Measurements from ENCODE around the gene AP1M2. TPM values are rescaled to one million over a fixed set of nuclear protein-coding genes. Genes with fewer than 3 reads are reported as not detected.

Gene AP1M2
- total RNA-seq, 1 experiment from 2014 or later = 127 TPM

DNA sequence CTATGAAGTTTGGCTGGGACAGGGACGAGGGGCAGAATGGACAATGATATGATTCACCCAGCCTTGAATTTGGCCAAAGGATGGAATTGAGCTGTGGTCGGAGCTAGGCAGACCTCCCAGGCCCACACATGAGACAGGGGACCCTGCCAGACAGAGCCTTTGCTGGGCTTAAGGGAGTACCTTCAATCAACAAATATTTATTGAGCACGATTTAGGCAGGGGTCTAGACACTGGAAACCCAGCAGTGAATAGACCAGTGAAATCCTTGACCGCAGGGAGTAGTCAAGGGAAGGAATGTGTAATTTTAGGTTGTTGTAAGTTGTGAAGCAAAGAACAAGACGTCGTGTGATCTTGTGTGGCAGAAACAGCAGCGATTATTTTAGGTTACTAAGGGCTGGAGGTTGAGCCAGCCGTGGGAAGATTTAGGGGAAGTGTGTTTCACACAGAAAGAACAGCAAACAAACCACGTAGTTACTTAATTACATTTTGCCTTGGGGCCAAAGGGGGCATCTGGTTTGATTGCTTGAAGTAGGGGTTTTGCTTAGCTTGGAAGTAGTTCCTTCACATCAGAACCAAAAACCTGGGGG lies 16.9 kb upstream of the AP1M2 start:
- 0 out of 2 replicates have a peak overlapping the region, but pooled peaks have one; percentile 6 for H3K27ac Mint-ChIP-seq
- DNase-seq (ENCODE audit: low spot score) (no peak), ATAC-seq (no peak)
- peaks cover 18% of the 10 kb centered on the region for H3K27me3 Mint-ChIP-seq (ENCODE audit: low read depth)
- POLR2A ChIA-PET = no interaction called here
- H3K9me3 Mint-ChIP-seq = peaks cover 6% of the 10 kb centered on the region
- H3K4me3 Mint-ChIP-seq = peak overlapping the region; percentile 84
- CTCF ChIA-PET = interaction anchor here (1.3 to 3.4 kb wide), 5 partner anchors 18 to 99 kb away, joined by 3 to 46 read pairs (median 4); no protein-coding TSS in a partner anchor
- peaks cover 12% of the 10 kb centered on the region for H3K4me1 Mint-ChIP-seq
- TF ChIP-seq ZNF121 (CRISPR knock-in tag; IDR thresholded peaks at IDR 0.05) = no peak
- TF ChIP-seq, protein P1, sequence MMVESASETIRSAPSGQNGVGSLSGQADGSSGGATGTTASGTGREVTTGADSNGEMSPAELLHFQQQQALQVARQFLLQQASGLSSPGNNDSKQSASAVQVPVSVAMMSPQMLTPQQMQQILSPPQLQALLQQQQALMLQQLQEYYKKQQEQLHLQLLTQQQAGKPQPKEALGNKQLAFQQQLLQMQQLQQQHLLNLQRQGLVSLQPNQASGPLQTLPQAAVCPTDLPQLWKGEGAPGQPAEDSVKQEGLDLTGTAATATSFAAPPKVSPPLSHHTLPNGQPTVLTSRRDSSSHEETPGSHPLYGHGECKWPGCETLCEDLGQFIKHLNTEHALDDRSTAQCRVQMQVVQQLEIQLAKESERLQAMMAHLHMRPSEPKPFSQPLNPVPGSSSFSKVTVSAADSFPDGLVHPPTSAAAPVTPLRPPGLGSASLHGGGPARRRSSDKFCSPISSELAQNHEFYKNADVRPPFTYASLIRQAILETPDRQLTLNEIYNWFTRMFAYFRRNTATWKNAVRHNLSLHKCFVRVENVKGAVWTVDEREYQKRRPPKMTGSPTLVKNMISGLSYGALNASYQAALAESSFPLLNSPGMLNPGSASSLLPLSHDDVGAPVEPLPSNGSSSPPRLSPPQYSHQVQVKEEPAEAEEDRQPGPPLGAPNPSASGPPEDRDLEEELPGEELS (CRISPR knock-in tag; IDR thresholded peaks at IDR 0.05) = no peak
- TF ChIP-seq MXD4 (CRISPR knock-in tag; IDR thresholded peaks at IDR 0.05; ENCODE audit: borderline replicate concordance) = no peak
- TF ChIP-seq NFATC4 (CRISPR knock-in tag; IDR thresholded peaks at IDR 0.05) = no peak
- TF ChIP-seq ATF1 (CRISPR knock-in tag; IDR thresholded peaks at IDR 0.05) = no peak
- TF ChIP-seq, protein P2, sequence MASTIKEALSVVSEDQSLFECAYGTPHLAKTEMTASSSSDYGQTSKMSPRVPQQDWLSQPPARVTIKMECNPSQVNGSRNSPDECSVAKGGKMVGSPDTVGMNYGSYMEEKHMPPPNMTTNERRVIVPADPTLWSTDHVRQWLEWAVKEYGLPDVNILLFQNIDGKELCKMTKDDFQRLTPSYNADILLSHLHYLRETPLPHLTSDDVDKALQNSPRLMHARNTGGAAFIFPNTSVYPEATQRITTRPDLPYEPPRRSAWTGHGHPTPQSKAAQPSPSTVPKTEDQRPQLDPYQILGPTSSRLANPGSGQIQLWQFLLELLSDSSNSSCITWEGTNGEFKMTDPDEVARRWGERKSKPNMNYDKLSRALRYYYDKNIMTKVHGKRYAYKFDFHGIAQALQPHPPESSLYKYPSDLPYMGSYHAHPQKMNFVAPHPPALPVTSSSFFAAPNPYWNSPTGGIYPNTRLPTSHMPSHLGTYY (CRISPR knock-in tag; IDR thresholded peaks at IDR 0.05) = no peak
- TF ChIP-seq NR3C1 (CRISPR knock-in tag; conservative IDR thresholded peaks at IDR 0.05; ENCODE audit: low read depth) = no peak
- TF ChIP-seq NFE2L1 (CRISPR knock-in tag; IDR thresholded peaks at IDR 0.05) = no peak
- TF ChIP-seq ZNF263 (CRISPR knock-in tag; IDR thresholded peaks at IDR 0.05; ENCODE audit: low read depth) = no peak
- no peak for TF ChIP-seq OVOL2 (CRISPR knock-in tag; IDR thresholded peaks at IDR 0.05; ENCODE audit: borderline replicate concordance)
- TF ChIP-seq FOXK1 (CRISPR knock-in tag; IDR thresholded peaks at IDR 0.05) = no peak
- TF ChIP-seq GTF2I (CRISPR knock-in tag; conservative IDR thresholded peaks at IDR 0.05) = no peak
- no peak for TF ChIP-seq NR2C2 (CRISPR knock-in tag; IDR thresholded peaks at IDR 0.05)
- TF ChIP-seq, protein P3, sequence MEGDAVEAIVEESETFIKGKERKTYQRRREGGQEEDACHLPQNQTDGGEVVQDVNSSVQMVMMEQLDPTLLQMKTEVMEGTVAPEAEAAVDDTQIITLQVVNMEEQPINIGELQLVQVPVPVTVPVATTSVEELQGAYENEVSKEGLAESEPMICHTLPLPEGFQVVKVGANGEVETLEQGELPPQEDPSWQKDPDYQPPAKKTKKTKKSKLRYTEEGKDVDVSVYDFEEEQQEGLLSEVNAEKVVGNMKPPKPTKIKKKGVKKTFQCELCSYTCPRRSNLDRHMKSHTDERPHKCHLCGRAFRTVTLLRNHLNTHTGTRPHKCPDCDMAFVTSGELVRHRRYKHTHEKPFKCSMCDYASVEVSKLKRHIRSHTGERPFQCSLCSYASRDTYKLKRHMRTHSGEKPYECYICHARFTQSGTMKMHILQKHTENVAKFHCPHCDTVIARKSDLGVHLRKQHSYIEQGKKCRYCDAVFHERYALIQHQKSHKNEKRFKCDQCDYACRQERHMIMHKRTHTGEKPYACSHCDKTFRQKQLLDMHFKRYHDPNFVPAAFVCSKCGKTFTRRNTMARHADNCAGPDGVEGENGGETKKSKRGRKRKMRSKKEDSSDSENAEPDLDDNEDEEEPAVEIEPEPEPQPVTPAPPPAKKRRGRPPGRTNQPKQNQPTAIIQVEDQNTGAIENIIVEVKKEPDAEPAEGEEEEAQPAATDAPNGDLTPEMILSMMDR (IDR thresholded peaks at IDR 0.05) = no peak
- no peak for TF ChIP-seq MAX (CRISPR knock-in tag; IDR thresholded peaks at IDR 0.05)
- TF ChIP-seq SMAD3 (CRISPR knock-in tag; IDR thresholded peaks at IDR 0.05; ENCODE audit: borderline replicate concordance) = no peak
- TF ChIP-seq CREM (CRISPR knock-in tag; IDR thresholded peaks at IDR 0.05) = no peak
- no peak for TF ChIP-seq HMGA2 (CRISPR knock-in tag; IDR thresholded peaks at IDR 0.05)
- TF ChIP-seq, protein P4, sequence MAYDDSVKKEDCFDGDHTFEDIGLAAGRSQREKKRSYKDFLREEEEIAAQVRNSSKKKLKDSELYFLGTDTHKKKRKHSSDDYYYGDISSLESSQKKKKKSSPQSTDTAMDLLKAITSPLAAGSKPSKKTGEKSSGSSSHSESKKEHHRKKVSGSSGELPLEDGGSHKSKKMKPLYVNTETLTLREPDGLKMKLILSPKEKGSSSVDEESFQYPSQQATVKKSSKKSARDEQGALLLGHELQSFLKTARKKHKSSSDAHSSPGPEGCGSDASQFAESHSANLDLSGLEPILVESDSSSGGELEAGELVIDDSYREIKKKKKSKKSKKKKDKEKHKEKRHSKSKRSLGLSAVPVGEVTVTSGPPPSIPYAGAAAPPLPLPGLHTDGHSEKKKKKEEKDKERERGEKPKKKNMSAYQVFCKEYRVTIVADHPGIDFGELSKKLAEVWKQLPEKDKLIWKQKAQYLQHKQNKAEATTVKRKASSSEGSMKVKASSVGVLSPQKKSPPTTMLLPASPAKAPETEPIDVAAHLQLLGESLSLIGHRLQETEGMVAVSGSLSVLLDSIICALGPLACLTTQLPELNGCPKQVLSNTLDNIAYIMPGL (CRISPR knock-in tag; IDR thresholded peaks at IDR 0.05) = no peak
- no peak for TF ChIP-seq ZNF425 (CRISPR knock-in tag; conservative IDR thresholded peaks at IDR 0.05)
- peaks cover 5% of the 10 kb centered on the region; the same call in 1 of the 2 replicates for H3K36me3 Mint-ChIP-seq

All from WTC11 (cell line).